GM18507 (cell line): ENCODE data around the gene LAP3.
"Not testable (repeated sequence)": the region's sequence is repeated elsewhere in the genome, so short reads cannot be mapped to it uniquely, and the experiment has no call there.

ENCODE experiments used
- DNase-seq: peaks from one replicate; pipeline ENCODE4 v3.0.0; 2011; ENCODE audit warnings: low read depth; ENCODE audit not compliant: insufficient read length; ENCODE audit errors: extremely low spot score
- FAIRE-seq: peaks from 2 replicates; lab custom pipeline; 2011; peaks lifted over from hg19 to GRCh38; lab: Jason Lieb, UNC

The LAP3 gene

GRCh38 chr4:17560065-17560673 is 16.8 kb upstream of the LAP3 start:
- DNase-seq (no peak), FAIRE-seq (no peak)

GRCh38 chr4:17561195-17561909 is 15.6 kb upstream of the LAP3 start:
- FAIRE-seq (no peak), DNase-seq (no peak)

- DNase-seq = no peak
These were observed 14.8 kb upstream of the LAP3 start for GRCh38 chr4:17562157-17562556.

GRCh38 chr4:17565846-17566245 is 11.2 kb upstream of the LAP3 start:
- DNase-seq = no peak
- FAIRE-seq = no peak

More at GRCh38 chr4:17562157-17562556, 14.8 kb upstream of the LAP3 start:
- no peak for FAIRE-seq

GRCh38 chr4:17567271-17567670 is 9.7 kb upstream of the LAP3 start:
- FAIRE-seq (no peak), DNase-seq (no peak)

GRCh38 chr4:17574206-17574605 is 2.8 kb upstream of the LAP3 start:
- DNase-seq = no peak
- no peak for FAIRE-seq

GRCh38 chr4:17575177-17575576 is 1.8 kb upstream of the LAP3 start:
- not testable (repeated sequence) for DNase-seq, FAIRE-seq

GRCh38 chr4:17577665-17578481 is 875 bp downstream of the LAP3 start:
- DNase-seq = no peak

GRCh38 chr4:17578482-17578891 is 1.5 kb downstream of the LAP3 start:
- peak; percentile 78 for FAIRE-seq
- no peak for DNase-seq

More at GRCh38 chr4:17577665-17578481, 875 bp downstream of the LAP3 start:
- no peak for FAIRE-seq

- DNase-seq (no peak), FAIRE-seq (no peak)
These were observed 4.0 kb downstream of the LAP3 start for GRCh38 chr4:17580969-17581368.

- no peak for DNase-seq
- FAIRE-seq = no peak
These were observed 6.3 kb downstream of the LAP3 start for GRCh38 chr4:17583276-17583675.

- no peak for DNase-seq
- no peak for FAIRE-seq
These were observed 6.9 kb downstream of the LAP3 start for GRCh38 chr4:17583941-17584340.

- FAIRE-seq (no peak), DNase-seq (no peak)
These were observed 7.7 kb downstream of the LAP3 start for GRCh38 chr4:17584521-17585213.

- FAIRE-seq = no peak
- DNase-seq = no peak
These were observed 10.3 kb downstream of the LAP3 start for GRCh38 chr4:17587094-17587822.

- no peak for DNase-seq
- FAIRE-seq = no peak
These were observed 12.4 kb downstream of the LAP3 start for GRCh38 chr4:17589355-17589754.

- FAIRE-seq (peak; percentile 77), DNase-seq (peak; percentile 33)
These were observed 18.5 kb downstream of the LAP3 start for GRCh38 chr4:17595471-17596005.

GRCh38 chr4:17597517-17597916 is 20.5 kb downstream of the LAP3 start:
- DNase-seq (no peak), FAIRE-seq (no peak)

GRCh38 chr4:17599826-17600225 is 22.8 kb downstream of the LAP3 start:
- FAIRE-seq = no peak
- no peak for DNase-seq

- FAIRE-seq (no peak), DNase-seq (no peak)
These were observed 28.2 kb downstream of the LAP3 start for GRCh38 chr4:17605236-17605635.
